ENCODE measurements around the gene BPIFB3.
"Not testable (repeated sequence)": the region's sequence is repeated elsewhere in the genome, so short reads cannot be mapped to it uniquely, and the experiment has no call there.

BPIFB3 gene

GRCh38 chr20:33093074-33093473 is 39.4 kb downstream of the BPIFB3 start:
- TF ChIP-seq CTCF (IDR thresholded peaks at IDR 0.05; ENCODE audit: low read depth, low read length, missing control alignments): no peak
- in situ Hi-C loops (cut with HindIII; ENCODE audit: low sequenced_read_pairs): no loop called here
- H3K4me3 ChIP-seq (ENCODE audit: low read depth, low read length): no peak overlapping the region
- DNase-seq (ENCODE audit: low read depth): no peak

GRCh38 chr20:33093582-33093981 is 39.9 kb downstream of the BPIFB3 start:
- H3K4me3 ChIP-seq (ENCODE audit: low read depth, low read length): no peak overlapping the region
- in situ Hi-C loops (cut with HindIII; ENCODE audit: low sequenced_read_pairs): no loop called here
- TF ChIP-seq CTCF (IDR thresholded peaks at IDR 0.05; ENCODE audit: low read depth, low read length, missing control alignments): no peak
- no peak for DNase-seq (ENCODE audit: low read depth)

- in situ Hi-C loops (cut with HindIII; ENCODE audit: low sequenced_read_pairs): no loop called here
- no peak for TF ChIP-seq CTCF (IDR thresholded peaks at IDR 0.05; ENCODE audit: low read depth, low read length, missing control alignments)
- DNase-seq (ENCODE audit: low read depth): no peak
- H3K4me3 ChIP-seq (ENCODE audit: low read depth, low read length): no peak overlapping the region
Measured at GRCh38 chr20:33095249-33095648, 41.5 kb downstream of the BPIFB3 start.

DNA sequence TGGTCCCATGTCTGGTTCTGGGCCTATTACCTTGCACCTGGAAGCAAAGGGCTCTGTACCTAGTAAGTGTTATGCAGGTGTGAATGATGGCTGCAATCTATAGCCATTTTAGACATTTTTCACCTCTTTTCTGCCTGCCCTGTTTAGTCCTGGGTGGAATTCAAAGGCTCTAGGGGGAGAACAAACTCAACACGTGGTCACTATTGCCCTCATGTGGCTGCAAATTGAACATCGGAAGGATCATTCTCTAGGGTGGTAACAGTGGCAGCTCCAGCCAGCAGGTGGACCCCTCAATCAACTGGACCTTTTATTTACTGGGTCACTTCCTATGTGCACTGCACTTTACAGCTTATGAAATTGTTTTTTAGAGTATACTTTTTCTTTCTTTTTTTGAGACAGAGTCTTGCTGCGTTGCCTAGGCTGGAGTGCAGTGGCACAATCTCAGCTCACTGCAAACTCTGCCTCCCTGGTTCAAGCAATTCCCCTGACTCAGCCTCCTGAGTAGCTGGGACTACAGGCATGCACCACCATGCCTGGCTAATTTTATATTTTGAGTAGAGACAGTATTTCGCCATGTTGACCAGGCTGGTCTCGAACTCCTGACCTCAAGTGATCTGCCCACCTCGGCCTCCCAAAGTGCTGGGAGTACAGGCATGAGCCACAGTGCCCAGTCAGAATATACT is 42.3 kb downstream of the BPIFB3 start:
- in situ Hi-C loops (cut with HindIII; ENCODE audit: low sequenced_read_pairs); H3K4me3 ChIP-seq (ENCODE audit: low read depth, low read length): not testable (repeated sequence)
- peak; percentile 13 for DNase-seq (ENCODE audit: low read depth)
- peak; percentile 66 for TF ChIP-seq CTCF (IDR thresholded peaks at IDR 0.05; ENCODE audit: low read depth, low read length, missing control alignments)

- in situ Hi-C loops (cut with HindIII; ENCODE audit: low sequenced_read_pairs): no loop called here
- DNase-seq (ENCODE audit: low read depth): no peak
- no peak overlapping the region for H3K4me3 ChIP-seq (ENCODE audit: low read depth, low read length)
- TF ChIP-seq CTCF (IDR thresholded peaks at IDR 0.05; ENCODE audit: low read depth, low read length, missing control alignments): no peak
Measured at GRCh38 chr20:33097001-33097400, 43.3 kb downstream of the BPIFB3 start.

DNA sequence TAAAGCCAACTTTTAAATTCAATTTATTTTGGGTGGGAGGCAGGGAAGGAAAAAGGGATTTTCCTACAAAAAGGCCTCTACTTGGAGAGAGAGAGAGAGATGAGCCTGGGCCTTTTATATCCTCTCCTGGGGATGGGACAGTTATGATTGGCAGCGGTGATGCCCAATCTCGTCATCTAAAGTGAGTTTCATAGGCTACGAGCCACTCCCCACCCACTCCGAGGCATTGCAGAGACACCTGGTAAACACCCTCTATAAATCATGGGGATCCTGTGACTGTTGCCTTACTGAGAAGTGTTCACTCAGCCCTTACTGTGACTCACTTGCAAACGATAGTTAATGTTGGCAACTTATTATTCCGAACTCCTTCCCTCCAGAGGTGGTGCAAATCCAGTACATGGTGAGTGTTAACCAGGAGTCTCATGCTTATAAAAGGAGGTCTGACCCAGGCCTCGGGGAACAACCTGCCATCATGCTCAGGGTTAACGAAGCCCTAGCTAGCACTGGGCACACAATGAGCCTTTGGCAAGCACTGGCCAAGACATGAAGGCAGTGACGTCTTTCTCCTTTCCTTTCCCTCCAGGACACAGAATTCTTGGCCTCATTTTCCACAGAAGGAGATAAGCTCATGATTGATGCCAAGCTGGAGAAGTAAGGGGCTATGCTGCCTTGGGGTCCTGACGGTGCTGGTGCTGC is 46.3 kb downstream of the BPIFB3 start:
- DNase-seq (ENCODE audit: low read depth): no peak
- no peak for TF ChIP-seq CTCF (IDR thresholded peaks at IDR 0.05; ENCODE audit: low read depth, low read length, missing control alignments)
- H3K4me3 ChIP-seq (ENCODE audit: low read depth, low read length): no peak overlapping the region
- in situ Hi-C loops (cut with HindIII; ENCODE audit: low sequenced_read_pairs): no loop called here
